Measurements from ENCODE around the gene REEP1. TPM values are rescaled to one million over a fixed set of nuclear protein-coding genes. Genes with fewer than 3 reads are reported as not detected.

Gene REEP1
- total RNA-seq, 4 donors from 2014 or later = 0.34 to 5.2 (median 2.4) TPM

DNA sequence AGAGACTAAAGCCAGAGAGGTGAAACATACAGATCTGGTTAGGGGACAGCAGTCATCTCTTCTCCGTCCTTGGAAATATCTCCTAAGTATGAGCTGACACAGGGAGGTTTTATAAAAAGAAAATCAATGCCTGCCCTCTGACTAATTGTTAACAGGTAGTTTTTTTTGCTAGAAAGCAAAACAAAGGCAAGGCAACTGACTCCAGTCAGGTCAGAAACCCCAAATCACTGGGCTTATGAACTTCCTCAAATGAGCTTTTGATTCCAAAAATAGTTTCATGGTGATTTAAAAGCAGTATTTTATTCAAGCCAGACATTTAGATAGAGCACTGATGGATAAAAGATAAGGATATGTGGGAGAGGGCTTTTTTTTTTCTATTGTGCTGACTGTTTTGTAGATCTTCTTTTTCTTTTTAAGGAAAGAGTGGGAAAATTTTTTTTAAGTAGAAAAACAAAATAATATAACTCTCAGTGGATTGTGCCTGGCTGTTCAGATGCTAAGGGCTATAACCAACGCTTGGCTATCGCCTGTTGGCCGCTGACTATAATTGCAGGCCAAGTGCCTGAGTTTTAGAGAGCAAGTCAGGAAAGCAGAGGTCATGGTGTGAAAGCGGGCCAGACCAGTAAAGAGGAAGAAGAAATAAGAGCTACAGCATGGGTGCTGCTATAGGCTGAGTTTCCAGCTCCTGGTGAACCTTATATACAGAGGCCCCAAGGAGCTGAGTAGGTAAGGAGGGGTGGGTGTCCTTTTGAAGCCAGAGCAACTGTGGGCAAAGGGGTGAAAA lies 93.3 kb downstream of the REEP1 start:
- H3K27ac ChIP-seq = no peak overlapping the region
- peaks cover 1% of the 10 kb centered on the region for H3K4me1 ChIP-seq
- no peak overlapping the region for H3K4me3 ChIP-seq
- 89% methylated on average over 5 of the region's 5 CpGs for WGBS
- H3K9me3 ChIP-seq = no peaks in the 10 kb centered on the region
- no peaks in the 10 kb centered on the region for H3K27me3 ChIP-seq
- DNase-seq (ENCODE audit: low spot score in 2 of 2) = no peak
- no peaks in the 10 kb centered on the region for H3K36me3 ChIP-seq
- no peak for TF ChIP-seq EP300 (IDR thresholded peaks at IDR 0.05)
- TF ChIP-seq, protein P1, sequence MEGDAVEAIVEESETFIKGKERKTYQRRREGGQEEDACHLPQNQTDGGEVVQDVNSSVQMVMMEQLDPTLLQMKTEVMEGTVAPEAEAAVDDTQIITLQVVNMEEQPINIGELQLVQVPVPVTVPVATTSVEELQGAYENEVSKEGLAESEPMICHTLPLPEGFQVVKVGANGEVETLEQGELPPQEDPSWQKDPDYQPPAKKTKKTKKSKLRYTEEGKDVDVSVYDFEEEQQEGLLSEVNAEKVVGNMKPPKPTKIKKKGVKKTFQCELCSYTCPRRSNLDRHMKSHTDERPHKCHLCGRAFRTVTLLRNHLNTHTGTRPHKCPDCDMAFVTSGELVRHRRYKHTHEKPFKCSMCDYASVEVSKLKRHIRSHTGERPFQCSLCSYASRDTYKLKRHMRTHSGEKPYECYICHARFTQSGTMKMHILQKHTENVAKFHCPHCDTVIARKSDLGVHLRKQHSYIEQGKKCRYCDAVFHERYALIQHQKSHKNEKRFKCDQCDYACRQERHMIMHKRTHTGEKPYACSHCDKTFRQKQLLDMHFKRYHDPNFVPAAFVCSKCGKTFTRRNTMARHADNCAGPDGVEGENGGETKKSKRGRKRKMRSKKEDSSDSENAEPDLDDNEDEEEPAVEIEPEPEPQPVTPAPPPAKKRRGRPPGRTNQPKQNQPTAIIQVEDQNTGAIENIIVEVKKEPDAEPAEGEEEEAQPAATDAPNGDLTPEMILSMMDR (IDR thresholded peaks at IDR 0.05) = no peak
- TF ChIP-seq POLR2AphosphoS5 (IDR thresholded peaks at IDR 0.05) = no peak
- TF ChIP-seq POLR2A (IDR thresholded peaks at IDR 0.05) = no peak

- H3K9me3 ChIP-seq = no peaks in the 10 kb centered on the region
- 85% methylated on average over 6 of the region's 6 CpGs for WGBS
- DNase-seq (ENCODE audit: low spot score in 2 of 2) = no peak
- H3K36me3 ChIP-seq = no peaks in the 10 kb centered on the region
- H3K27ac ChIP-seq = no peak overlapping the region
- no peaks in the 10 kb centered on the region for H3K27me3 ChIP-seq
- no peak overlapping the region for H3K4me3 ChIP-seq
- TF ChIP-seq POLR2A (IDR thresholded peaks at IDR 0.05) (no peak), EP300 (IDR thresholded peaks at IDR 0.05) (no peak), POLR2AphosphoS5 (IDR thresholded peaks at IDR 0.05) (no peak)
- no peaks in the 10 kb centered on the region for H3K4me1 ChIP-seq
These were observed 94.2 kb downstream of the REEP1 start for GRCh38 chr2:86243272-86243671.

DNA sequence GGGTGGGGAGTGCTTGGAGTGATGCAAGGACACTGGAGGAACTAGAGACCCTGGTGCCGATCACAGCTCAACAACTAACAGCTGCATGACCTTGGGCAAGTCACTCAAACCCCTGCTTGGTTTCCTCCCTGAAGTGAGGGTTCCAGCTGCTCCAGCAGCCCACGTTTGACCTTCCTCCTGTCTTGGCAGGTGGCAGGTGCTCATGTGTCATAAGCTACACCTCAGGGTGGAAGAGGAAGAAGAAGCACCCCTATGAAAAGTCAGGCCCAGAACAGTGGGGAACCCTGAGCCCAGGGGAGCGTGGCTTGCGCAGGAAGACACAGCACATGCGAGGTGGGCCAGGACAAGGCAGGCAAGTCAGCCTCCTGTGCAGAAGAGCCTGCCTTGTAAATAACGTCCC lies 95.8 kb downstream of the REEP1 start:
- H3K4me1 ChIP-seq = no peaks in the 10 kb centered on the region
- TF ChIP-seq POLR2A (IDR thresholded peaks at IDR 0.05) = no peak
- TF ChIP-seq EP300 (IDR thresholded peaks at IDR 0.05) = no peak
- TF ChIP-seq, protein P1 (IDR thresholded peaks at IDR 0.05) = no peak
- TF ChIP-seq POLR2AphosphoS5 (IDR thresholded peaks at IDR 0.05) = no peak
- H3K27me3 ChIP-seq = no peaks in the 10 kb centered on the region
- no peak overlapping the region for H3K4me3 ChIP-seq
- no peaks in the 10 kb centered on the region for H3K9me3 ChIP-seq
- DNase-seq (ENCODE audit: low spot score in 2 of 2) = no peak
- 72% methylated on average over 5 of the region's 6 CpGs for WGBS
- H3K27ac ChIP-seq = no peak overlapping the region
- H3K36me3 ChIP-seq = no peaks in the 10 kb centered on the region

- 94% methylated on average over 14 of the region's 14 CpGs for WGBS
- H3K36me3 ChIP-seq = no peaks in the 10 kb centered on the region
- TF ChIP-seq, protein P1 (IDR thresholded peaks at IDR 0.05) = no peak
- TF ChIP-seq EP300 (IDR thresholded peaks at IDR 0.05) (no peak), POLR2AphosphoS5 (IDR thresholded peaks at IDR 0.05) (no peak), POLR2A (IDR thresholded peaks at IDR 0.05) (no peak)
- DNase-seq (ENCODE audit: low spot score in 2 of 2) = no peak
- H3K4me3 ChIP-seq = no peak overlapping the region
- no peaks in the 10 kb centered on the region for H3K9me3 ChIP-seq
- no peaks in the 10 kb centered on the region for H3K4me1 ChIP-seq
- no peaks in the 10 kb centered on the region for H3K27me3 ChIP-seq
- H3K27ac ChIP-seq = no peak overlapping the region
These were observed 97.2 kb downstream of the REEP1 start for GRCh38 chr2:86240251-86240650.

- Histone ChIP-seq H3K4me3 (no peak overlapping the region), H3K9me3 (no peaks in the 10 kb centered on the region), H3K4me1 (no peaks in the 10 kb centered on the region), H3K27ac (no peak overlapping the region), H3K27me3 (no peaks in the 10 kb centered on the region), H3K36me3 (no peaks in the 10 kb centered on the region)
- TF ChIP-seq POLR2A (IDR thresholded peaks at IDR 0.05) = no peak
- no peak for TF ChIP-seq POLR2AphosphoS5 (IDR thresholded peaks at IDR 0.05)
- no peak for TF ChIP-seq EP300 (IDR thresholded peaks at IDR 0.05)
- TF ChIP-seq, protein P1 (IDR thresholded peaks at IDR 0.05) = no peak
- WGBS = 95% methylated on average over 8 of the region's 8 CpGs
- no peak for DNase-seq (ENCODE audit: low spot score in 2 of 2)
These were observed 97.7 kb downstream of the REEP1 start for GRCh38 chr2:86239745-86240144.

All from suprapubic skin (tissue), 4 donors.